Astrocyte (in vitro differentiated cells and primary cell): ENCODE measurements around the gene HERPUD1. TPM values are rescaled to one million over a fixed set of nuclear protein-coding genes. Genes with fewer than 3 reads are reported as not detected.

Experiments
- DNase-seq: peaks from one replicate; pipeline ENCODE4 v3.0.0-alpha.2; 2010; ENCODE audit warnings: low read depth
- FAIRE-seq: peaks from 2 replicates; lab custom pipeline; 2011; peaks lifted over from hg19 to GRCh38; lab: Jason Lieb, UNC
- H2AFZ ChIP-seq: 2 replicates; pipeline ENCODE4 v1.6.0; 2012; ENCODE audit warnings: low read depth, low read length, inconsistent platforms
- H3K27ac ChIP-seq: 2 replicates; pipeline ENCODE4 v1.5.1; 2011; ENCODE audit warnings: low read depth, low read length, inconsistent platforms
- H3K27me3 ChIP-seq: 2 replicates; pipeline ENCODE4 v1.6.0; 2011; ENCODE audit warnings: low read length, inconsistent platforms; ENCODE audit not compliant: insufficient read depth
- H3K36me3 ChIP-seq: 2 replicates; pipeline ENCODE4 v1.5.1; 2011; ENCODE audit warnings: low read length, inconsistent platforms; ENCODE audit not compliant: insufficient read depth
- H3K4me1 ChIP-seq: 2 replicates; pipeline ENCODE4 v1.5.1; 2011; ENCODE audit warnings: low read length, inconsistent platforms; ENCODE audit not compliant: insufficient read depth
- H3K4me2 ChIP-seq: 2 replicates; pipeline ENCODE4 v1.6.0; 2012; ENCODE audit warnings: low read length, inconsistent platforms
- H3K4me3 ChIP-seq: 2 replicates; pipeline ENCODE4 v1.5.1; 2011; ENCODE audit warnings: low read depth, mild to moderate bottlenecking, low read length, inconsistent platforms; ENCODE audit not compliant: insufficient read depth
- H3K79me2 ChIP-seq: 2 replicates; pipeline ENCODE4 v1.6.0; 2012; ENCODE audit warnings: mild to moderate bottlenecking, low read length, inconsistent platforms; ENCODE audit not compliant: insufficient read depth
- H3K9ac ChIP-seq: 2 replicates; pipeline ENCODE4 v1.6.0; 2012; ENCODE audit warnings: mild to moderate bottlenecking, low read length, inconsistent platforms
- H3K9me3 ChIP-seq: 2 replicates; pipeline ENCODE4 v1.5.1; 2012; ENCODE audit warnings: low read depth, mild to moderate bottlenecking, low read length, inconsistent platforms; ENCODE audit not compliant: insufficient read depth
- H4K20me1 ChIP-seq: 2 replicates; pipeline ENCODE4 v1.6.0; 2012; ENCODE audit warnings: low read length, inconsistent platforms; ENCODE audit not compliant: insufficient read depth
- H3K27ac Mint-ChIP-seq: one replicate; pipeline ENCODE4 v1.8.0; 2021; ENCODE audit warnings: mild to moderate bottlenecking, mixed read lengths; ENCODE audit not compliant: unreplicated experiment
- H3K27me3 Mint-ChIP-seq: one replicate; pipeline ENCODE4 v1.8.0; 2021; ENCODE audit warnings: low read depth, mixed read lengths; ENCODE audit not compliant: unreplicated experiment
- H3K36me3 Mint-ChIP-seq: one replicate; pipeline ENCODE4 v1.8.0; 2021; ENCODE audit warnings: low read depth, mixed read lengths; ENCODE audit not compliant: unreplicated experiment
- H3K4me1 Mint-ChIP-seq: one replicate; pipeline ENCODE4 v1.8.0; 2021; ENCODE audit warnings: low read depth, mixed read lengths; ENCODE audit not compliant: unreplicated experiment
- H3K4me3 Mint-ChIP-seq: one replicate; pipeline ENCODE4 v1.8.0; 2021; ENCODE audit warnings: mild to moderate bottlenecking, moderate library complexity, mixed read lengths; ENCODE audit not compliant: unreplicated experiment
- H3K9me3 Mint-ChIP-seq: one replicate; pipeline ENCODE4 v1.8.0; 2021; ENCODE audit warnings: mild to moderate bottlenecking, mixed read lengths; ENCODE audit not compliant: unreplicated experiment
- CTCF ChIP-seq: IDR thresholded peaks from 2 replicates; pipeline ENCODE4 v1.5.1; 2011; ENCODE audit warnings: low read depth, mild to moderate bottlenecking, inconsistent platforms, low read length, moderate library complexity; ENCODE audit not compliant: insufficient read depth
- EZH2 ChIP-seq: IDR thresholded peaks from 2 replicates; pipeline ENCODE4 v1.6.1; 2012; ENCODE audit warnings: mild to moderate bottlenecking, low read length, inconsistent platforms; ENCODE audit not compliant: insufficient read depth
- total RNA-seq: library from RNA; stranded (reverse); gene quantifications from 2 replicates; pipeline ENCODE4 v1.2.1, GENCODE V29; 2021

Gene HERPUD1
- total RNA-seq, 1 donor from 2014 or later: 234 TPM

GRCh38 chr16:56894331-56894917 is 37.5 kb upstream of the HERPUD1 start:
- no peak overlapping the region for H3K4me3 ChIP-seq
- H2AFZ ChIP-seq: no peak overlapping the region
- H4K20me1 ChIP-seq: no peaks in the 10 kb centered on the region
- no peaks in the 10 kb centered on the region for H3K27me3 ChIP-seq
- no peak overlapping the region for H3K27ac ChIP-seq
- Mint-ChIP-seq H3K9me3 (peaks cover 3% of the 10 kb centered on the region), H3K27me3 (peaks cover 26% of the 10 kb centered on the region), H3K4me3 (no peak overlapping the region), H3K4me1 (peaks cover 2% of the 10 kb centered on the region), H3K27ac (no peak overlapping the region), H3K36me3 (no peaks in the 10 kb centered on the region)
- DNase-seq: no peak
- no peaks in the 10 kb centered on the region for H3K79me2 ChIP-seq
- no peaks in the 10 kb centered on the region for H3K4me1 ChIP-seq
- no peak for FAIRE-seq
- no peaks in the 10 kb centered on the region for H3K36me3 ChIP-seq
- no peak overlapping the region for H3K4me2 ChIP-seq
- TF ChIP-seq CTCF (no peak), EZH2 (no peak)
- no peaks in the 10 kb centered on the region for H3K9me3 ChIP-seq
- H3K9ac ChIP-seq: no peak overlapping the region

- TF ChIP-seq EZH2 (no peak), CTCF (no peak)
- Histone ChIP-seq H4K20me1 (no peaks in the 10 kb centered on the region), H3K27ac (no peak overlapping the region), H3K4me2 (no peak overlapping the region), H3K79me2 (no peaks in the 10 kb centered on the region), H3K4me1 (no peaks in the 10 kb centered on the region), H3K36me3 (no peaks in the 10 kb centered on the region), H3K4me3 (no peak overlapping the region), H3K9ac (no peak overlapping the region), H2AFZ (no peak overlapping the region), H3K27me3 (peaks cover 1% of the 10 kb centered on the region), H3K9me3 (no peaks in the 10 kb centered on the region)
- H3K9me3 Mint-ChIP-seq: peaks cover 3% of the 10 kb centered on the region
- no peak for DNase-seq
- peaks cover 2% of the 10 kb centered on the region for H3K4me1 Mint-ChIP-seq
- H3K36me3 Mint-ChIP-seq: no peaks in the 10 kb centered on the region
- peaks cover 35% of the 10 kb centered on the region for H3K27me3 Mint-ChIP-seq
- no peak for FAIRE-seq
- no peak overlapping the region for H3K4me3 Mint-ChIP-seq
- no peak overlapping the region for H3K27ac Mint-ChIP-seq
Observed at GRCh38 chr16:56895813-56896212, 36.1 kb upstream of the HERPUD1 start.

GRCh38 chr16:56896244-56896643 is 35.7 kb upstream of the HERPUD1 start:
- no peaks in the 10 kb centered on the region for H3K36me3 ChIP-seq
- H3K4me1 ChIP-seq: no peaks in the 10 kb centered on the region
- peaks cover 37% of the 10 kb centered on the region for H3K27me3 Mint-ChIP-seq
- peaks cover 3% of the 10 kb centered on the region for H3K9me3 Mint-ChIP-seq
- H3K9me3 ChIP-seq: no peaks in the 10 kb centered on the region
- H3K36me3 Mint-ChIP-seq: no peaks in the 10 kb centered on the region
- H3K4me2 ChIP-seq: no peak overlapping the region
- DNase-seq: no peak
- H3K27ac ChIP-seq: no peak overlapping the region
- FAIRE-seq: no peak
- H3K4me3 ChIP-seq: no peak overlapping the region
- peaks cover 2% of the 10 kb centered on the region for H3K4me1 Mint-ChIP-seq
- H3K9ac ChIP-seq: no peak overlapping the region
- no peak overlapping the region for H3K4me3 Mint-ChIP-seq
- H3K79me2 ChIP-seq: no peaks in the 10 kb centered on the region
- H3K27me3 ChIP-seq: peaks cover 4% of the 10 kb centered on the region
- no peaks in the 10 kb centered on the region for H4K20me1 ChIP-seq
- no peak overlapping the region for H2AFZ ChIP-seq
- TF ChIP-seq EZH2 (no peak), CTCF (no peak)
- H3K27ac Mint-ChIP-seq: no peak overlapping the region
